ENCODE data around the gene FAM227A. TPM values are rescaled to one million over a fixed set of nuclear protein-coding genes. Genes with fewer than 3 reads are reported as not detected.

Gene FAM227A
- 1.3 and 2.4 TPM in 2 replicates for total RNA-seq

GRCh38 chr22:38656256-38657044 lies at the start of gene FAM227A, which contains the start of gene CBY1:
TSS of gene FAM227A (minus strand) at chr22:38656392. CDS start at chr22:38650168, 6,224 bp downstream.
TSS of gene CBY1 (plus strand) at chr22:38656638. CDS start at chr22:38668055, 11,417 bp downstream.

GRCh38 chr22:38705235-38706100 lies 49.3 kb upstream of the FAM227A start, which contains the start of gene GTPBP1:
TSS of gene GTPBP1 (plus strand) at chr22:38705944. CDS start at chr22:38705956, 12 bp downstream.

GRCh38 chr22:38700789-38701628 lies 44.8 kb upstream of the FAM227A start, which contains the start of gene JOSD1:
TSS of gene JOSD1 (minus strand) at chr22:38700943. CDS start at chr22:38699987, 956 bp downstream.

GRCh38 chr22:38681582-38682335 lies 25.6 kb upstream of the FAM227A start, which contains the start of gene TOMM22:
TSS of gene TOMM22 (plus strand) at chr22:38681957. CDS start at chr22:38681979, 22 bp downstream.

GRCh38 chr22:38569972-38570778 lies 86.0 kb downstream of the FAM227A start, which contains the start of gene DMC1:
TSS of gene DMC1 (minus strand) at chr22:38570183. CDS start at chr22:38568256, 1,927 bp downstream.

Other genes with a start within 250 kb of the FAM227A start
- gene KCNJ4, start 201.2 kb downstream of the FAM227A start, total RNA-seq = not detected in 2 replicates
- 78.1 and 98.8 TPM in 2 replicates for gene KDELR3, start 188.3 kb downstream of the FAM227A start, total RNA-seq
- gene DDX17, start 150.1 kb downstream of the FAM227A start, total RNA-seq = 412 and 413 TPM in 2 replicates
- gene DMC1, start 86.2 kb downstream of the FAM227A start, total RNA-seq = 6.5 and 7.2 TPM in 2 replicates
- 17.5 and 21.0 TPM in 2 replicates for gene CBY1, start 246 bp upstream of the FAM227A start, total RNA-seq
- gene TOMM22, start 25.6 kb upstream of the FAM227A start, total RNA-seq = 78.7 and 90.2 TPM in 2 replicates
- 66.7 and 68.0 TPM in 2 replicates for gene JOSD1, start 44.6 kb upstream of the FAM227A start, total RNA-seq
- 33.7 and 41.6 TPM in 2 replicates for gene GTPBP1, start 49.6 kb upstream of the FAM227A start, total RNA-seq
- gene SUN2, start 99.6 kb upstream of the FAM227A start, total RNA-seq = 93.1 and 145 TPM in 2 replicates
- gene DNAL4, start 137.8 kb upstream of the FAM227A start, total RNA-seq = 13.1 and 19.4 TPM in 2 replicates
- 2.0 and 4.6 TPM in 2 replicates for gene NPTXR, start 187.6 kb upstream of the FAM227A start, total RNA-seq
- gene CBX6, start 215.8 kb upstream of the FAM227A start, total RNA-seq = 44.0 and 50.2 TPM in 2 replicates

Data from uterine smooth muscle cell (primary cell).